ENCODE measurements around the gene CLIC3. TPM values are rescaled to one million over a fixed set of nuclear protein-coding genes. Genes with fewer than 3 reads are reported as not detected.

CLIC3 gene
- total RNA-seq, 1 donor from 2014 or later, result 38.6 TPM

DNA sequence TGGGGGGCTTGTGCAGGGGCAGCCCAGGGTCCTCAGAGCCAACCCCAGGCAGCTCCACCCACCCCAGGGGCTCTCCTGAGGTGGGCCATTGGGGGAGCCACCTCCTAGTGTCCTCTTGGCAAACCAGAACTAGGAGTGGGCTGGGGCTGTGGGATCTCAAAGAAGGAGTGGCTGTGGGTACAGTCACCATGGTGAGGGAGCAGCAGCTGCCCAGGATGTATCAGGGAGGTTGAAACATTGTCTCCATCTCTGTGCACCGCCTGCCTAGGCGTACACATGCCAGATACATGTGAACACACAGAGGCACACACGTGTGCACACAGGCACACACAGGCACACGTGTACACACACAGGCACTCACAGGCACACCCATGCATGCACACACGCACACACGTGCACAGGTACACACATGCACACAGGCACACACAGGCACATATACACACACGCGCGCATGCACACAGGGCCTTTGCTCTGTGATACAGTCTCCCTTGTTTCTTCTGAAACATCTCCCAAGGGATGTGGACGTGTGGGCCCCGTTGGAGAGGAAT lies 33.6 kb downstream of the CLIC3 start:
- Mint-ChIP-seq H3K36me3 (no peaks in the 10 kb centered on the region), H3K4me1 (ENCODE audit: unreplicated experiment) (peaks cover 9% of the 10 kb centered on the region), H3K9me3 (no peaks in the 10 kb centered on the region), H3K27me3 (no peaks in the 10 kb centered on the region), H3K4me3 (no peak overlapping the region), H3K27ac (peak overlapping the region; percentile 53)
- TF ChIP-seq, protein P1, sequence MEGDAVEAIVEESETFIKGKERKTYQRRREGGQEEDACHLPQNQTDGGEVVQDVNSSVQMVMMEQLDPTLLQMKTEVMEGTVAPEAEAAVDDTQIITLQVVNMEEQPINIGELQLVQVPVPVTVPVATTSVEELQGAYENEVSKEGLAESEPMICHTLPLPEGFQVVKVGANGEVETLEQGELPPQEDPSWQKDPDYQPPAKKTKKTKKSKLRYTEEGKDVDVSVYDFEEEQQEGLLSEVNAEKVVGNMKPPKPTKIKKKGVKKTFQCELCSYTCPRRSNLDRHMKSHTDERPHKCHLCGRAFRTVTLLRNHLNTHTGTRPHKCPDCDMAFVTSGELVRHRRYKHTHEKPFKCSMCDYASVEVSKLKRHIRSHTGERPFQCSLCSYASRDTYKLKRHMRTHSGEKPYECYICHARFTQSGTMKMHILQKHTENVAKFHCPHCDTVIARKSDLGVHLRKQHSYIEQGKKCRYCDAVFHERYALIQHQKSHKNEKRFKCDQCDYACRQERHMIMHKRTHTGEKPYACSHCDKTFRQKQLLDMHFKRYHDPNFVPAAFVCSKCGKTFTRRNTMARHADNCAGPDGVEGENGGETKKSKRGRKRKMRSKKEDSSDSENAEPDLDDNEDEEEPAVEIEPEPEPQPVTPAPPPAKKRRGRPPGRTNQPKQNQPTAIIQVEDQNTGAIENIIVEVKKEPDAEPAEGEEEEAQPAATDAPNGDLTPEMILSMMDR (conservative IDR thresholded peaks at IDR 0.05), result no peak
- no peak for DNase-seq (ENCODE audit: extremely low spot score, unreplicated experiment)

DNA sequence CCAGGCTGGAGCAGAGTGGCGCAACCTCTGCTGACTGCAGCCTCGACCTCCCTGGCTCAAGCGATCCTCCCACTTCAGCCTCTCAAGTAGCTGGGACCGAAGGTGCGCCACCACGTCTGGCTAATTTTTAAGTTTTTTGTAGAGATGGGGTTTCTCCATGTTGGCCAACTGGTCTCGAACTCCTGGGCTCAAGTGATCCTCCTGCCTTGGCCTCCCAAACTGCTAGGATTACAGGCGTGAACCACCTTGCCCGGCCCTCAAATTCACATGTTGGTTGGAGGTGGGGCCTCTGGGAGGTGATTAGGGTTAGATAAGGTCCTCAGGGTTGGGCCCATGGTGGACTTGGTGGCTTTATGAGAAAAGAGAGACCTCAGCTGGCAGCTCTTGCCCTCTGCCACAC lies 34.2 kb downstream of the CLIC3 start:
- H3K27ac Mint-ChIP-seq, result no peak overlapping the region
- peaks cover 9% of the 10 kb centered on the region for H3K4me1 Mint-ChIP-seq (ENCODE audit: unreplicated experiment)
- no peaks in the 10 kb centered on the region for H3K27me3 Mint-ChIP-seq
- TF ChIP-seq, protein P1 (conservative IDR thresholded peaks at IDR 0.05), result no peak
- no peak overlapping the region for H3K4me3 Mint-ChIP-seq
- no peaks in the 10 kb centered on the region for H3K36me3 Mint-ChIP-seq
- DNase-seq (ENCODE audit: extremely low spot score, unreplicated experiment), result no peak
- no peaks in the 10 kb centered on the region for H3K9me3 Mint-ChIP-seq

GRCh38 chr9:136961279-136962065 lies 34.9 kb downstream of the CLIC3 start:
- Mint-ChIP-seq H3K4me3 (no peak overlapping the region), H3K27me3 (no peaks in the 10 kb centered on the region), H3K9me3 (no peaks in the 10 kb centered on the region), H3K27ac (no peak overlapping the region), H3K36me3 (no peaks in the 10 kb centered on the region), H3K4me1 (ENCODE audit: unreplicated experiment) (peaks cover 9% of the 10 kb centered on the region)
- TF ChIP-seq, protein P1 (conservative IDR thresholded peaks at IDR 0.05), result no peak
- DNase-seq (ENCODE audit: extremely low spot score, unreplicated experiment), result no peak

GRCh38 chr9:136960938-136961275 lies 35.5 kb downstream of the CLIC3 start:
- no peaks in the 10 kb centered on the region for H3K27me3 Mint-ChIP-seq
- no peak overlapping the region for H3K4me3 Mint-ChIP-seq
- H3K9me3 Mint-ChIP-seq, result no peaks in the 10 kb centered on the region
- DNase-seq (ENCODE audit: extremely low spot score, unreplicated experiment), result no peak
- H3K27ac Mint-ChIP-seq, result no peak overlapping the region
- H3K4me1 Mint-ChIP-seq (ENCODE audit: unreplicated experiment), result peaks cover 8% of the 10 kb centered on the region
- TF ChIP-seq, protein P1 (conservative IDR thresholded peaks at IDR 0.05), result no peak
- H3K36me3 Mint-ChIP-seq, result no peaks in the 10 kb centered on the region

GRCh38 chr9:136960212-136960937 lies 36.0 kb downstream of the CLIC3 start:
- TF ChIP-seq, protein P1 (conservative IDR thresholded peaks at IDR 0.05), result no peak

More at GRCh38 chr9:136960212-136960937, 36.0 kb downstream of the CLIC3 start:
- no peak overlapping the region for H3K4me3 Mint-ChIP-seq
- H3K27me3 Mint-ChIP-seq, result no peaks in the 10 kb centered on the region
- H3K4me1 Mint-ChIP-seq (ENCODE audit: unreplicated experiment), result peaks cover 5% of the 10 kb centered on the region
- no peak for DNase-seq (ENCODE audit: extremely low spot score, unreplicated experiment)
- no peaks in the 10 kb centered on the region for H3K36me3 Mint-ChIP-seq
- H3K27ac Mint-ChIP-seq, result no peak overlapping the region
- no peaks in the 10 kb centered on the region for H3K9me3 Mint-ChIP-seq

Measured in type B pancreatic cell (in vitro differentiated cells).